GM18519 (cell line): ENCODE measurements around the gene S100A14.
"Not testable (repeated sequence)": the region's sequence is repeated elsewhere in the genome, so short reads cannot be mapped to it uniquely, and the experiment has no call there.

Experiments used
- ATAC-seq: cut with Tn5 transposase; IDR thresholded peaks from one replicate; pipeline ENCODE4 v1.9.1; 2021; ENCODE audit warnings: mild to moderate bottlenecking, moderate library complexity; ENCODE audit not compliant: unreplicated experiment, low FRiP score

Gene S100A14

DNA sequence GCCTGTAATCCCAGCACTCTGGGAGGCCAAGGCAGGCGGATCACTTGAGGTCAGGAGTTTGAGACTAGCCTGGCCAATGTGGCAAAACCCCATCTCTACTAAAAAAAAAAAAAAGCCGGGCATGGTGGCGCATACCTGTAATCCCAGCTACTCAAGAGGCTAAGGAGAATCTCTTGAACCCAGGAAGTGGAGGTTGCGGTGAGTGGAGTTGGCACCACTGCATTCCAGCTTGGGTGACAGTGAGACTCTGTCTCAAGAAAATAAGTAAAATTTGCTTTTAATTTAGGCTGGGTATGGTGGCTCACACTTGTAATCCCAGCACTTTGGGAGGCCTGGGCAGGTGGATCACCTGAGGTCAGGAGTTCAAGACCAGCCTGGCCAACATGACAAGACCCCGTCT is 24.1 kb upstream of the S100A14 start:
- ATAC-seq = not testable (repeated sequence)

GRCh38 chr1:153639280-153639679 is 23.2 kb upstream of the S100A14 start:
- ATAC-seq = no peak

GRCh38 chr1:153638261-153638660 is 22.1 kb upstream of the S100A14 start:
- ATAC-seq = no peak

GRCh38 chr1:153636312-153636711 is 20.2 kb upstream of the S100A14 start:
- no peak for ATAC-seq

- no peak for ATAC-seq
These were observed 19.7 kb upstream of the S100A14 start for GRCh38 chr1:153635872-153636271.

DNA sequence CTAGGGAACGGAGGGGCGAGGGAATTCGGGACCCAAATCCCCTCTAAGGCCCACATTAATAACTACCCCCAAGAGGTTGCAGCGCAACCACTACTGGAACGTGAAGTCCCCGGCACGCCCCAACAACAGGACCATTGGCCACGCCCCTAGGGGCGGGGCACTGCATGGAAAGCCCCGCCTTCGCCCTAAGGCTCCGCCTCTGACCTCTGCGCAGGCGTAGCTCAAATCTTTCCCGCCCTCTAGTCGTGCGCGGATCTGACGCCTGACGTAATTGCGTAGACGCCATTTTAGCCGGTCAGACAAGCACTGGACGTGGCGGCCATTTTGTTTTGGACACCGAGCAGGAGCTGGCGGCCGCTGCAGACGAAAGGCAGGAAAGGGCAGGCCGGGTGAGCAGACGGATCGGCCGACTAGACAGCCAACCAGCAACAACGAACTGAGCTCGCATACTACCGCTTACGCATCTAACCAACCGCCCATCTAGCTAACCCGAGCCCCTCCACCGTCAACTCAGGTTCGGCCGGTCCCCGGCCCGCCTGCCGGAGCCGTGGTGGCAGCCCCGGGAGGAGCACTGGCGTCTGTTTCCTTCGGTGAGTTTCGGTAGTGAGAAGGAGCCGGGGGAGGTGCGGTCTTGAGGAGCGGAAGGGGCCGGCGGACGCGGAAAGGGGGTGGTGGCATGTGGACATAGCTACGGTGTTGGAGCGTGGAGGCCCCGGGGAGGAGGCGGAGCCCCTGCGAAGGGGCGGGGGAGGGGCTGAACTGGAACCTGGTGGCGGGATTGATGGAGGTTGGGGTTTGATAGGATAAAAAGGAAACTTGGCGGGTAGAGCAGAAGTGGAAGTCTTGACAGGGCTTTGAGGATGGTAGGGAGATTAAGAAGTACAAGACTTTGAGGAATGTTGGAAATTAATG is 17.9 kb upstream of the S100A14 start, which contains the start of gene CHTOP:
TSS of gene CHTOP (plus strand) at position 313 of the 912 bp plus-strand sequence. CDS start 2,523 bp downstream, outside the sequence.
- ATAC-seq = peak; percentile 88

DNA sequence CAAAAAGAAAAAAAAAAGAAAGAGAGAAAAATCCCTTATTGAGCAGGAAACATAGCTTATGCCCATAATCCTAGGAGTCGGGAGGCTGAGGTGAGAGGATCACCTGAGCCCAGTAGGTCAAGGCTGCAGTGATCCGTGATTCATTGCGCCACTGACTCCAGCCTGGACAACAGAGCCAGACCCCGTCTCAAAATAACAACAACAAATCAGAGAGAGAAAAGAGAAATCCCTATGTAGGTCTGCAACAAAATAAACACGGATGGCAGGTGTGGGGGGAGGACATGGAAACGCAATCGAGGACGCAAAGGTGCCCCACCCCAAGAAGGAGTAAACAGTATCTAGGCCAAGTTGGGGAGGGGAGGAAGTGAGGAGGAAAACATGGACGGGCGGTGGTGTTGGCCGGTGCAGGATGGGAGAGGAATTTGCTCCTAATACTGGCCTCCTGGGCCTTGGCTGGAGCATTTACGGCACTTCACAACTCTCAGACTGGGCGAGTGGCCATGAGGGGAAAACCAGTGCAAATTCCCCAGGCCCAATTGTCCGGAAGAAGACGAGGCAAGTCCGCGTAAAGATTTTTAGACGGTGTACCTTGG is 17.1 kb upstream of the S100A14 start:
- ATAC-seq = no peak

- ATAC-seq = no peak
These were observed 15.2 kb upstream of the S100A14 start for GRCh38 chr1:153631047-153632022.

DNA sequence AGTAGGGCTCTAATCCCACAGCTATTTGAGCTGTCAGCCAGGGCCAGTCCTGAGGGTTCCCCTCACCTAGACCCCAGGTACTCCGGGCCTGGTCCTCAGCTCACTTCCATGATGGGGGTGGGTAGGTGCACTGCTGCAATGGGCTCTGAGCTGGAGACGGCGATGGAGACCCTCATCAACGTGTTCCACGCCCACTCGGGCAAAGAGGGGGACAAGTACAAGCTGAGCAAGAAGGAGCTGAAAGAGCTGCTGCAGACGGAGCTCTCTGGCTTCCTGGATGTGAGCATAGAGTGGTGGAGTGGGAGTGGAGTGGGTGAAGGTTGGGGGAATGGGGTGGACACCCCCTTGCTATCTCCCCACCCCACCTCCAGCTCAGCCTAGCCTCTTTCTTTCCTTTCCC is 14.3 kb upstream of the S100A14 start:
- ATAC-seq = no peak

GRCh38 chr1:153629971-153630370 is 13.8 kb upstream of the S100A14 start:
- ATAC-seq = no peak

- no peak for ATAC-seq
These were observed 13.2 kb upstream of the S100A14 start for GRCh38 chr1:153629343-153629665.

- ATAC-seq = no peak
These were observed 12.7 kb upstream of the S100A14 start for GRCh38 chr1:153628638-153629342.

DNA sequence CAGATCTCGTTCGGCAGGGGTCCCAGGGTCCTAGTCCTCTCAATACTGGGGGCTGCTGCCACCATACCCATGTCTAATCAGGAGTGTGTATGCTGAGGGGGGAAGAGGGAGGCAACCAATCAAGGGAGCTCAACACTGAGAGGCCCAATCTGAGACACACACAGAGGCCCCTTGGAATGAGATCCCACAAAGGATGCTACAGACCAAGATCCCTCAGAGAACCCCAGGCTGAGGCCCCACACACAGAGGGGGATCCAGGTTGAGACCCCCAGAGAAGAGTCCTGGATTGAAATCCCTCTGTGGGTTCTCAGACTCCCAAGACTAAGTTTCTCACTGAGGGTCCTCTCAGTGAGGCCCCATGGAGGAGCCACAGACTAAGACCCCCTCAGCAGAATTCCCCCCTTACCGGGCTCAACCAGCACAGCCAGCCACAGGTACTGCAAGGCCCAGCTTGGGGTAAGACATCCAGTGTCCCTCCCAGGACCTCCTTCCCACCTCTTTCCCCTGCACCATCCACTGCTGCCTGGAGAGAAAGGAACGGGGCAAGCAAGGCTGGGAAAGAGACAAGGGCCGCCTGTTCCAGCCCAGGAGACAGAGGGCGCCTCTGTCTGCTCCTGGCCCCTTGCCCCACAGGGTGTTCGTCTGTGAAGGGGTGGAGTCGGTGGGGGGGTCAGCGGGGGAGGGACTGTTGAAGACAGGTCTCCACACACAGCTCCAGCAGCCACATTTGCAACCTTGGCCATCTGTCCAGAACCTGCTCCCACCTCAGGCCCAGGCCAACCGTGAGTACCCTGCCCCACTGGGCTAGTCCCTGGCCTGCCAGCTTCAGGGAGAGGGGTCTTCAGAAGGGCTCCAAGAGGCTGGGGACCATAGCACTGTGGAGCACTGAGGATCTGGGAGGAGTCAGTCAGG is 11.8 kb upstream of the S100A14 start, which contains the start of gene S100A1:
TSS of gene S100A1 (plus strand) at position 720 of the 912 bp plus-strand sequence. CDS start 2,088 bp downstream, outside the sequence.
- no peak for ATAC-seq

GRCh38 chr1:153626904-153627714 is 11.0 kb upstream of the S100A14 start, which contains the start of gene S100A13:
TSS of gene S100A13 (minus strand) at chr1:153627505. CDS start at chr1:153626472, 1,033 bp downstream.
- ATAC-seq = no peak

GRCh38 chr1:153626477-153626903 is 10.4 kb upstream of the S100A14 start:
- no peak for ATAC-seq

GRCh38 chr1:153624965-153625611 is 9.0 kb upstream of the S100A14 start:
- ATAC-seq = no peak

- ATAC-seq = no peak
These were observed 7.0 kb upstream of the S100A14 start for GRCh38 chr1:153623101-153623500.
